Mesenchymal stem cell (in vitro differentiated cells and primary cell): ENCODE results near the gene CDH16.

Source experiments
- DNase-seq: peaks from one replicate; pipeline ENCODE4 v3.0.0-alpha.2; 2013
- H2AFZ ChIP-seq: one replicate; pipeline ENCODE4 v1.6.1; 2013; ENCODE audit warnings: low read depth, mild to moderate bottlenecking, control low read depth, inconsistent platforms, low read length, moderate library complexity
- H2AK5ac ChIP-seq: 2 replicates; pipeline ENCODE4 v1.6.1; 2013; ENCODE audit warnings: low read length, moderate library complexity, mild to moderate bottlenecking, inconsistent platforms; ENCODE audit not compliant: severe bottlenecking
- H2BK120ac ChIP-seq: one replicate; pipeline ENCODE4 v1.6.1; 2013; ENCODE audit warnings: low read depth, mild to moderate bottlenecking, inconsistent platforms, low read length, moderate library complexity
- H2BK12ac ChIP-seq, 2 experiments: one replicate each; pipeline ENCODE4 v1.6.1; 2013; ENCODE audit warnings: inconsistent platforms in 2 of 2, low read length in 2 of 2, mild to moderate bottlenecking in 2 of 2, moderate library complexity in 2 of 2, control low read depth in 1 of 2
- H2BK15ac ChIP-seq: one replicate; pipeline ENCODE4 v1.6.1; 2013; ENCODE audit warnings: mild to moderate bottlenecking, low read depth, inconsistent platforms; ENCODE audit not compliant: poor library complexity, severe bottlenecking
- H2BK5ac ChIP-seq: 2 replicates; pipeline ENCODE4 v1.6.1; 2013; ENCODE audit warnings: low read depth, mild to moderate bottlenecking, low read length, control low read depth, inconsistent platforms; ENCODE audit not compliant: poor library complexity, severe bottlenecking
- H3K14ac ChIP-seq, 2 experiments: one replicate each; pipeline ENCODE4 v1.6.1; 2013; ENCODE audit warnings: inconsistent platforms in 2 of 2, low read length in 2 of 2, control low read depth in 1 of 2, mild to moderate bottlenecking in 1 of 2, moderate library complexity in 1 of 2
- H3K18ac ChIP-seq, 2 experiments: one replicate each; pipeline ENCODE4 v1.6.1; 2013; ENCODE audit warnings: inconsistent platforms in 2 of 2, low read length in 2 of 2, control low read depth in 1 of 2, low read depth in 1 of 2, mild to moderate bottlenecking in 1 of 2
- H3K23ac ChIP-seq, 2 experiments: one replicate each; pipeline ENCODE4 v1.6.1; 2013; ENCODE audit warnings: inconsistent platforms in 2 of 2, low read length in 2 of 2, mild to moderate bottlenecking in 2 of 2, moderate library complexity in 2 of 2, control low read depth in 1 of 2
- H3K27ac ChIP-seq: 2 replicates; pipeline ENCODE4 v1.5.1; 2013; ENCODE audit warnings: mild to moderate bottlenecking, moderate library complexity, low read length, control low read depth, inconsistent platforms; ENCODE audit not compliant: poor library complexity, severe bottlenecking
- H3K27me3 ChIP-seq, 2 experiments: 2 replicates each; pipeline versions ENCODE4 v1.6.1 to v1.7.0; 2013; ENCODE audit warnings: low read length in 2 of 2, mild to moderate bottlenecking in 2 of 2, moderate library complexity in 2 of 2, control low read depth in 1 of 2, inconsistent platforms in 1 of 2; ENCODE audit not compliant: control insufficient read depth in 1 of 2, insufficient read depth in 1 of 2
- H3K36me3 ChIP-seq, 2 experiments: 2 replicates each; pipeline versions ENCODE4 v1.6.1 to v1.7.0; 2013; ENCODE audit warnings: low read length in 2 of 2, control low read depth in 1 of 2, inconsistent platforms in 1 of 2, low read depth in 1 of 2, mild to moderate bottlenecking in 1 of 2; ENCODE audit not compliant: insufficient read depth in 2 of 2, control insufficient read depth in 1 of 2
- H3K4ac ChIP-seq, 2 experiments: one replicate each; pipeline ENCODE4 v1.6.1; 2013; ENCODE audit warnings: inconsistent platforms in 2 of 2, low read length in 2 of 2, mild to moderate bottlenecking in 2 of 2, moderate library complexity in 2 of 2, control low read depth in 1 of 2, low read depth in 1 of 2
- H3K4me1 ChIP-seq: 2 replicates; pipeline ENCODE4 v1.6.1; 2013; ENCODE audit warnings: low read depth, low read length, control low read depth; ENCODE audit not compliant: control insufficient read depth, insufficient read depth
- H3K4me2 ChIP-seq: 2 replicates; pipeline ENCODE4 v1.6.1; 2013; ENCODE audit warnings: low read length, mild to moderate bottlenecking, inconsistent platforms; ENCODE audit not compliant: poor library complexity, severe bottlenecking
- H3K4me3 ChIP-seq, 2 experiments: 2 replicates each; pipeline versions ENCODE4 v1.5.1 to v1.7.0; 2013; ENCODE audit warnings: low read length in 2 of 2, mild to moderate bottlenecking in 2 of 2, control low read depth in 1 of 2, low read depth in 1 of 2; ENCODE audit not compliant: insufficient read depth in 1 of 2
- H3K79me1 ChIP-seq: replicated peaks from 2 replicates; pipeline ENCODE4 v1.6.1; 2013; ENCODE audit warnings: mild to moderate bottlenecking, control low read depth, low read length, inconsistent platforms; ENCODE audit not compliant: poor library complexity, severe bottlenecking
- H3K9ac ChIP-seq: 2 replicates; pipeline ENCODE4 v1.7.0; 2013; ENCODE audit warnings: mild to moderate bottlenecking, low read length, moderate library complexity
- H3K9me3 ChIP-seq: 2 replicates; pipeline ENCODE4 v1.7.0; 2013; ENCODE audit warnings: mild to moderate bottlenecking, low read length; ENCODE audit not compliant: control insufficient read depth
- H4K8ac ChIP-seq: one replicate; pipeline ENCODE4 v1.6.1; 2013; ENCODE audit warnings: inconsistent platforms, mild to moderate bottlenecking, low read length, moderate library complexity
- H4K91ac ChIP-seq: one replicate; pipeline ENCODE4 v1.6.1; 2013; ENCODE audit warnings: mild to moderate bottlenecking, low read length, inconsistent platforms
- WGBS: methylation state at CpG from one replicate; pipeline ENCODE4 v1.1.7; 2013; ENCODE audit warnings: mixed read lengths; 5-methylcytosine and 5-hydroxymethylcytosine counted together

The CDH16 gene

GRCh38 chr16:66913711-66914110 is 5.0 kb downstream of the CDH16 start:
- Histone ChIP-seq H4K8ac (no peak overlapping the region), H3K79me1 (no peaks in the 10 kb centered on the region), H3K4ac (no peak overlapping the region), H2BK12ac (no peak overlapping the region), H3K4me3 (no peak overlapping the region), H2BK15ac (no peak overlapping the region), H3K4me2 (no peak overlapping the region), H3K23ac (no peak overlapping the region), H2AFZ (no peak overlapping the region), H2BK120ac (no peak overlapping the region), H3K36me3 (no peaks in the 10 kb centered on the region), H3K9ac (no peak overlapping the region), H3K18ac (no peak overlapping the region), H2BK5ac (no peak overlapping the region), H2AK5ac (no peak overlapping the region), H3K27ac (no peak overlapping the region), H3K4me1 (peaks cover 8% of the 10 kb centered on the region), H3K27me3 (peaks cover 16 to 67% of the 10 kb centered on the region in 2 experiments), H3K14ac (no peak overlapping the region), H4K91ac (no peak overlapping the region), H3K9me3 (no peaks in the 10 kb centered on the region)
- WGBS = 81% methylated on average over 4 of the region's 4 CpGs
- DNase-seq = no peak

- H2AK5ac ChIP-seq = no peak overlapping the region
- H3K14ac ChIP-seq = no peak overlapping the region
- DNase-seq = no peak
- H3K36me3 ChIP-seq = no peaks in the 10 kb centered on the region
- peaks cover 2% of the 10 kb centered on the region for H3K4me1 ChIP-seq
- H3K79me1 ChIP-seq = no peaks in the 10 kb centered on the region
- no peak overlapping the region for H4K91ac ChIP-seq
- H3K23ac ChIP-seq = no peak overlapping the region
- H3K4ac ChIP-seq = no peak overlapping the region
- H3K18ac ChIP-seq = no peak overlapping the region
- no peak overlapping the region for H3K27ac ChIP-seq
- WGBS = 39% methylated on average over 10 of the region's 10 CpGs
- H2BK120ac ChIP-seq = no peak overlapping the region
- no peak overlapping the region for H3K9ac ChIP-seq
- no peak overlapping the region for H3K4me2 ChIP-seq
- no peak overlapping the region for H3K4me3 ChIP-seq
- H2BK12ac ChIP-seq = no peak overlapping the region
- no peaks in the 10 kb centered on the region for H3K9me3 ChIP-seq
- H2AFZ ChIP-seq = no peak overlapping the region
- H4K8ac ChIP-seq = no peak overlapping the region
- H3K27me3 ChIP-seq = peaks cover 22 to 66% of the 10 kb centered on the region in 2 experiments
- no peak overlapping the region for H2BK5ac ChIP-seq
- no peak overlapping the region for H2BK15ac ChIP-seq
Observed at GRCh38 chr16:66913081-66913480, 5.6 kb downstream of the CDH16 start.

- Histone ChIP-seq H3K4me2 (no peak overlapping the region), H2BK120ac (no peak overlapping the region), H2AK5ac (no peak overlapping the region), H3K27ac (no peak overlapping the region), H2AFZ (no peak overlapping the region), H2BK5ac (no peak overlapping the region), H3K14ac (no peak overlapping the region), H2BK15ac (peak overlapping the region; percentile 41), H3K79me1 (no peaks in the 10 kb centered on the region), H3K4ac (no peak overlapping the region), H4K8ac (no peak overlapping the region), H4K91ac (no peak overlapping the region), H3K9ac (no peak overlapping the region), H2BK12ac (no peak overlapping the region), H3K4me1 (no peaks in the 10 kb centered on the region), H3K23ac (no peak overlapping the region), H3K9me3 (no peaks in the 10 kb centered on the region), H3K4me3 (no peak overlapping the region), H3K27me3 (peaks cover 31 to 65% of the 10 kb centered on the region in 2 experiments), H3K18ac (no peak overlapping the region), H3K36me3 (no peaks in the 10 kb centered on the region)
- no peak for DNase-seq
- WGBS = 95% methylated on average over 8 of the region's 8 CpGs
Observed at GRCh38 chr16:66911801-66912200, 6.9 kb downstream of the CDH16 start.

- Histone ChIP-seq H3K14ac (no peak overlapping the region), H3K27ac (no peak overlapping the region), H3K4me2 (no peak overlapping the region), H2AFZ (no peak overlapping the region), H2BK5ac (no peak overlapping the region), H4K8ac (no peak overlapping the region), H3K4ac (no peak overlapping the region), H3K18ac (no peak overlapping the region), H2BK120ac (no peak overlapping the region), H2BK12ac (no peak overlapping the region), H3K9me3 (no peaks in the 10 kb centered on the region), H4K91ac (no peak overlapping the region), H3K27me3 (peaks cover 28 to 61% of the 10 kb centered on the region in 2 experiments), H3K4me3 (no peak overlapping the region), H3K4me1 (no peaks in the 10 kb centered on the region), H2BK15ac (no peak overlapping the region), H3K36me3 (no peaks in the 10 kb centered on the region), H2AK5ac (no peak overlapping the region), H3K9ac (no peak overlapping the region), H3K79me1 (no peaks in the 10 kb centered on the region), H3K23ac (no peak overlapping the region)
- DNase-seq = no peak
- 82% methylated on average over 5 of the region's 5 CpGs for WGBS
Observed at GRCh38 chr16:66911112-66911511, 7.6 kb downstream of the CDH16 start.
